MCF 10A (cell line): ENCODE results near the gene ATF2. TPM values are rescaled to one million over a fixed set of nuclear protein-coding genes. Genes with fewer than 3 reads are reported as not detected.

Experiments used
- BruUV-seq: library from RNA; stranded (reverse); fragments of 400-500 nt; replicated peaks from 2 replicates; lab custom pipeline; 2021; lab: Mats Ljungman, UMichigan
- CTCF ChIA-PET: fragments of 300-600 bp; sonication (Branson Sonifier 250); formaldehyde crosslinking; extraction: SDS; loops from one replicate; lab custom pipeline; 2021; ENCODE audit warnings: antibody characterized with exemption, inconsistent platforms; lab: Yijun Ruan, JAX
- POLR2A ChIA-PET: fragments of 300-600, 350-650 bp; sonication (Branson Sonifier 250); formaldehyde crosslinking; extraction: SDS; loops from one replicate; lab custom pipeline; 2020; ENCODE audit warnings: antibody characterized with exemption, inconsistent platforms; lab: Yijun Ruan, JAX
- DNase-seq: peaks from one replicate; pipeline ENCODE4 v3.0.0-alpha.2; 2018; ENCODE audit not compliant: unreplicated experiment
- H3K27ac Mint-ChIP-seq: one replicate; pipeline ENCODE4 v1.8.0; 2022; ENCODE audit warnings: mild to moderate bottlenecking, low read depth, mixed read lengths; ENCODE audit not compliant: unreplicated experiment
- H3K27me3 Mint-ChIP-seq: one replicate; pipeline ENCODE4 v1.8.0; 2022; ENCODE audit warnings: mixed read lengths; ENCODE audit not compliant: insufficient read depth, unreplicated experiment
- H3K36me3 Mint-ChIP-seq: one replicate; pipeline ENCODE4 v1.8.0; 2022; ENCODE audit warnings: mild to moderate bottlenecking, moderate library complexity, mixed read lengths; ENCODE audit not compliant: insufficient read depth, unreplicated experiment
- H3K4me1 Mint-ChIP-seq: one replicate; pipeline ENCODE4 v1.8.0; 2022; ENCODE audit warnings: mixed read lengths; ENCODE audit not compliant: insufficient read depth, unreplicated experiment
- H3K4me3 Mint-ChIP-seq: one replicate; pipeline ENCODE4 v1.8.0; 2022; ENCODE audit warnings: mild to moderate bottlenecking, moderate library complexity, mixed read lengths; ENCODE audit not compliant: unreplicated experiment
- H3K9me3 Mint-ChIP-seq: one replicate; pipeline ENCODE4 v1.8.0; 2022; ENCODE audit warnings: mixed read lengths; ENCODE audit not compliant: unreplicated experiment
- intact Hi-C: fragments of 100-400 bp; cut with micrococcal nuclease; formaldehyde crosslinking; loops from 2 replicates; pipeline ENCODE4 v1.14.1; 2022
- total RNA-seq: library from RNA; stranded (reverse); gene quantifications from 2 replicates; pipeline ENCODE4 v1.2.3, GENCODE V29; 2022
- TF ChIP-seq, protein P1 (sequence below): fragments of 200-600 bp; IDR thresholded peaks from one replicate; pipeline ENCODE4 v1.8.0; 2022; ENCODE audit warnings: antibody characterized with exemption, mild to moderate bottlenecking; ENCODE audit not compliant: unreplicated experiment

ATF2 gene
- total RNA-seq, 1 experiment from 2014 or later: 63.9 TPM

DNA sequence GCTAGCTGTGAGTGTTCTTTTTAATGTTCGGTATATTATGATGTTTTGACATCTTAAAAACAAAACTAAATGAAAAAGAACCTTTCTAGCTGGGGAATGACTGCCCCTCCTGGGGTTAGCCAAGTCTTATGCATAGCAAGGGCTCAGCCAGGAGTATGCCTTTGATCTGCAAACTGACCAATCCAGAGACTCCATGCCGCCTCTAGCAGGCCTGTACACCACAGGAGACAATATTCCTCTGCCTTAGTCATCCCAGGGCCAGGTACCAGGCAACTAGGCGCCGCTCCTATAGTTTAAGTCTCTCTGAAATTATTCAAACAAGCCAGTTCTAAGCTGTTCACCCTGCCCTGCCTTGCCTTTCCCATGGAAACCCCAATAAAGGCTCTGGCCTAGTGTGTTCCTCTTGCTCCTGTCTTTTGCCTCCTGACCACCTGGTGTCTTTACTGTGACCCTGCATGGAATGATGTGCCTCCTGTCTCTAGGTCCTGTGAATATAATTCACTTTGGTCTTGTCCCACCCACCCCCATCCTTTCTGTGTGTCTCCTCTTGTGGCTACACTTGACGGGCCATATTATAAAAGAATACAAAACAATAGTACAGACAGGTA, 110.8 kb downstream of the ATF2 start:
- H3K27ac Mint-ChIP-seq: no peak overlapping the region
- TF ChIP-seq, protein P1, sequence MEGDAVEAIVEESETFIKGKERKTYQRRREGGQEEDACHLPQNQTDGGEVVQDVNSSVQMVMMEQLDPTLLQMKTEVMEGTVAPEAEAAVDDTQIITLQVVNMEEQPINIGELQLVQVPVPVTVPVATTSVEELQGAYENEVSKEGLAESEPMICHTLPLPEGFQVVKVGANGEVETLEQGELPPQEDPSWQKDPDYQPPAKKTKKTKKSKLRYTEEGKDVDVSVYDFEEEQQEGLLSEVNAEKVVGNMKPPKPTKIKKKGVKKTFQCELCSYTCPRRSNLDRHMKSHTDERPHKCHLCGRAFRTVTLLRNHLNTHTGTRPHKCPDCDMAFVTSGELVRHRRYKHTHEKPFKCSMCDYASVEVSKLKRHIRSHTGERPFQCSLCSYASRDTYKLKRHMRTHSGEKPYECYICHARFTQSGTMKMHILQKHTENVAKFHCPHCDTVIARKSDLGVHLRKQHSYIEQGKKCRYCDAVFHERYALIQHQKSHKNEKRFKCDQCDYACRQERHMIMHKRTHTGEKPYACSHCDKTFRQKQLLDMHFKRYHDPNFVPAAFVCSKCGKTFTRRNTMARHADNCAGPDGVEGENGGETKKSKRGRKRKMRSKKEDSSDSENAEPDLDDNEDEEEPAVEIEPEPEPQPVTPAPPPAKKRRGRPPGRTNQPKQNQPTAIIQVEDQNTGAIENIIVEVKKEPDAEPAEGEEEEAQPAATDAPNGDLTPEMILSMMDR: no peak
- H3K4me1 Mint-ChIP-seq: no peaks in the 10 kb centered on the region
- ChIA-PET CTCF (interaction anchor here (0.6 to 1.1 kb wide), 4 partner anchors 26 to 1595 kb away, joined by 3 read pairs; no protein-coding TSS in a partner anchor), POLR2A (interaction anchor here (0.6 kb wide), 1 partner anchor 20 kb away, joined by 3 read pairs; no protein-coding TSS in a partner anchor)
- no peaks in the 10 kb centered on the region for H3K36me3 Mint-ChIP-seq
- no peak overlapping the region for H3K4me3 Mint-ChIP-seq
- DNase-seq: no peak
- intact Hi-C loops: no loop called here
- H3K27me3 Mint-ChIP-seq: no peaks in the 10 kb centered on the region
- no TSS peak for BruUV-seq
- H3K9me3 Mint-ChIP-seq: no peaks in the 10 kb centered on the region

DNA sequence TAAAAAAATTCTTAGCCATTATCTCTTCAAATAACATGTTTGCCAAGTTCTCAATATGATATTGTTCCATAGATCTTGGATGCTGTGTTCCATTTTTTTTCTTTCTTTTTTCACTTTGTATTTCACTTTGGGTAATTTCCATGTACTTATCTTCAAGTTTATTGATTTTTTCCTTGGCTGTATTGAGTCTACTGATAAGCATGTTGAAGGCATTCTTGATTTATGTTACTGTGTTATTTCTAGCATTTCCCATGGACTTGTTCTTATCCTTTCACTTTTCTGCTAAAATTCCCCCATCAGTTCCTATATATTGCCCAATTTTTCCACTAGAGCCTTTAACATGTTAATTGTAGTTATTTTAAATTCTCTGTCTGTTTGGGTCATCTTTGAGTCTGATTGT, 112.0 kb downstream of the ATF2 start:
- H3K27ac Mint-ChIP-seq: no peak overlapping the region
- no peaks in the 10 kb centered on the region for H3K9me3 Mint-ChIP-seq
- no peaks in the 10 kb centered on the region for H3K36me3 Mint-ChIP-seq
- intact Hi-C loops: no loop called here
- H3K4me1 Mint-ChIP-seq: no peaks in the 10 kb centered on the region
- TF ChIP-seq, protein P1: no peak
- no peak overlapping the region for H3K4me3 Mint-ChIP-seq
- no peak for DNase-seq
- ChIA-PET POLR2A (no interaction called here), CTCF (no interaction called here)
- no TSS peak for BruUV-seq
- no peaks in the 10 kb centered on the region for H3K27me3 Mint-ChIP-seq

DNA sequence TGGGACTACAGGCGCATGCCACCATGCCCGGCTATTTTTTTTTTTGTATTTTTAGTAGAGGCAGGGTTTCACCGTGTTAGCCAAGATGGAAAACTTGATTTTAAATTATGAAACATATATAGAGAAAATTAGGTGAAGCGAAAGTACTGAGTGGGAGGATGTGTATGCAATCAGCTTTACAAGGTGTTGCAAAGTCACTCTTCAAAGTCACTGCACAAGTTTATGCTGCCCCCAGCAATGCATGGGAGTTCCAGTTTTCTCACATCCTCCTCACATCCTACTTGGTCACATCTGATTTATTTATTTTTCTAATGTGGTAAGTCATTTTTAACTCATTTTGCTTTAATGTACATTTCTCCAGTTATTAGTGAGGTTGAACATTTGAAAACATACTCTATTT, 113.7 kb downstream of the ATF2 start:
- BruUV-seq: no TSS peak
- ChIA-PET CTCF (interaction anchor here (0.7 to 0.9 kb wide), 2 partner anchors 9 to 357 kb away, joined by 3 to 5 read pairs; no protein-coding TSS in a partner anchor), POLR2A (no interaction called here)
- H3K27ac Mint-ChIP-seq: no peak overlapping the region
- no peaks in the 10 kb centered on the region for H3K4me1 Mint-ChIP-seq
- H3K36me3 Mint-ChIP-seq: no peaks in the 10 kb centered on the region
- intact Hi-C loops: no loop called here
- H3K4me3 Mint-ChIP-seq: no peak overlapping the region
- H3K9me3 Mint-ChIP-seq: no peaks in the 10 kb centered on the region
- no peaks in the 10 kb centered on the region for H3K27me3 Mint-ChIP-seq
- DNase-seq: no peak
- TF ChIP-seq, protein P1: no peak

DNA sequence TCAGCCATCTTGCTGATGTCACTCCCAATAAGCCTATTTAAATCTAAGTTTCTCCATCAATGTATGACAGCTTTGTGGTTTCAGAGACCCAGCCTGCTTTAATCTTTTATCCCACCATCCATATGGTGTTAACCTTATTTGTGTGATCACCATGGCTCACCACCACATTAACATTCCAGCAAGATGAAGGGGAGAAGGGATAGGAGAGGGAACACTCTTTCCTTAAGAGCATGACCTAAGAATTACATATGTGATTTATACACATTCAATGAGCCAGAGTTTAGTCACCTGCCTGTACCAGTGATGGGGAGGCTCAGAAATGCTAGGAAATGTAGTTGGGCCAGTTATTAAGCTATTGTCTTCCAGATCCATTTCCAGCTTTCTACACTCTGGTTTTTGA, 118.3 kb downstream of the ATF2 start:
- ChIA-PET POLR2A (interaction anchor here (1.2 kb wide), 1 partner anchor 9 kb away, joined by 3 read pairs; no protein-coding TSS in a partner anchor), CTCF (interaction anchor here (0.6 to 1.4 kb wide), 2 partner anchors 61 to 271 kb away, joined by 3 to 4 read pairs; no protein-coding TSS in a partner anchor)
- DNase-seq: no peak

More for the DNA sequence above, 118.3 kb downstream of the ATF2 start:
- TF ChIP-seq, protein P1: no peak
- Mint-ChIP-seq H3K9me3 (peaks cover 7% of the 10 kb centered on the region), H3K27ac (no peak overlapping the region), H3K27me3 (no peaks in the 10 kb centered on the region), H3K36me3 (no peaks in the 10 kb centered on the region), H3K4me1 (no peaks in the 10 kb centered on the region), H3K4me3 (no peak overlapping the region)
- intact Hi-C loops: no loop called here
- BruUV-seq: no TSS peak
